NCI-H526 (cell line): ENCODE results near the gene SERPINB10.
"Not testable (repeated sequence)": the region's sequence is repeated elsewhere in the genome, so short reads cannot be mapped to it uniquely, and the experiment has no call there.

Experiments used
- DNase-seq, 2 experiments: peaks; one replicate each; lab custom pipeline; 2025; lab: John Stamatoyannopoulos, UW

SERPINB10 gene

DNA sequence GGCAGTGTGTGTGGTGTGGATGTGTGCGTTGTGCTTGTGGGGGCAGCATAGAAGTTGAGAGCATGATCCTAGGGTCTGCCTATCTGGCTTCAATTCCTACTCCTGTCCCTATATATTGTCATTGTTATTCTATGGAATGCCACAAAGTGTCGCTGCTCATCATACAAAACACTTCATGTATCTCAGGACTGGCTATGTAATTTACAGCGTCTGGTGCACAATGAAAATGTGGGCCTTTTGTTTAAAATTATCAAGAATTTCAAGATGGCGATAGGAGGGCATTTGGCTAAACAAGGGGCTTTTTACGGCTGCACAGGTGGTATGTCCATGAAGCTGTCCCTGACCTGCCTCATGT, 16.8 kb upstream of the SERPINB10 start:
- DNase-seq = peak; percentile 12 to 15

DNA sequence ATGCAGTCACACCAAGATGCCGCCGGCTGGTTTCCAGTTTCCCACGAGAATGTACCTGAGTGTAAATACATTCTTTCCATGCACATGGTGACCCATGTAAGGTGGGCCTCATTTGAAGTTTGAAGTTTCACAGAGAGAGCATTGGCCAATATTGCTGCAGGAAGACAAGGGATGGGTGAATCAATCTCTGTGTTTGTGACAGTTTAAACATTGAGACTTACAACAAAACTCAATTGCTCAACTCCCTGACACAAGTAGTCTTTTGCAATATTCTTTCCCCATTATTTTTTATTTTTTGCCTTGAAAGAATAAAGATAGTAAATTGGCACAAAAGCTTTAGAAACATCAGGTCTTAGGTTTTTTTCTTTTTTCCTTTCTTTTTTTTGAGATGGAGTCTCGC, 15.2 kb upstream of the SERPINB10 start:
- DNase-seq = no peak

DNA sequence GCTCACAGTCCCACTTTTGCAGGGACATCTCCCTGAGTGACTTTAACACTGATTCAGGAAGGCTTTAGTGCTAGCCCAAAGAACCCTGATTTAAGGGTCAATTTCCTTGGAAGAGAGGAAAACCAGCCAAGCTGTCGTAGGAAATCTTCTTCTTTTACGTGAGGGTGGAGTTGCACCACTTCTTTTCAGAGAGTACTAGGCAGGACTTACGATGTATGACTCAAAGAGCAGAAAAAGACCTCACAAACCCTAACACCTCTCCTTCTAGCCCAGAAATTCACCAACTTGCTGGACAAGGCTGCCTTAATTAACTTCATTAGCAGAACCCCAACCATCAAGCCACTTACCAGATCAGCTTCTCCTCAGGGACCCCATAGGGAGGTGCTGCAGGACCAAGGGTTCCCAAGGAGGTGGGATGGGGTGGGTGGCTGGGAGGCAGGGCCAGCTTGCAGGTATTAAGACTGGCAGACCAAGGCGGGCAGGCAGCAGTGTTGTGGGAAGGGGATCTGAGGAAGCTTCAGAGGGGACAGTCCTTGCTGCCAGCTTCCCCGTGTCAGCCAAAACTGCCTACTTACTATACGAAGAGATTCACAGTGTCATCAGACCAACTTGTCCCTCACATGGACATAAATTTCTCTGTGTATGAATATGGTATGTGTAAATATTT, 13.5 kb upstream of the SERPINB10 start:
- DNase-seq = no peak

DNA sequence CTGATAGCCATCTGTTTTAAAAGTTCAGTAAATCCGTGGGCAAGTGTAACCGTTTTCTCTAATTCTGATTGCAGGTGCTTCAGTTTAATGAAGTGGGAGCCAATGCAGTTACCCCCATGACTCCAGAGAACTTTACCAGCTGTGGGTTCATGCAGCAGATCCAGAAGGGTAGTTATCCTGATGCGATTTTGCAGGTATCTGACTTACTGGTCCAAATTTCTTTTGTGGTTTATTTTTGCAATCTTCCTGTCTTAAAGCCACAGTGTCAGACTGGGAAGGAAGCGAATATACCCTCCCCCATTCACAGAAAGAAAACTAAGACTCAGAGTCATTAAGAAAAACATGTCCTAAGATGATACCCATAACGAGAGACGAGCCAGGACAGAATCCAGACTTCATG, 12.6 kb upstream of the SERPINB10 start:
- DNase-seq = no peak

DNA sequence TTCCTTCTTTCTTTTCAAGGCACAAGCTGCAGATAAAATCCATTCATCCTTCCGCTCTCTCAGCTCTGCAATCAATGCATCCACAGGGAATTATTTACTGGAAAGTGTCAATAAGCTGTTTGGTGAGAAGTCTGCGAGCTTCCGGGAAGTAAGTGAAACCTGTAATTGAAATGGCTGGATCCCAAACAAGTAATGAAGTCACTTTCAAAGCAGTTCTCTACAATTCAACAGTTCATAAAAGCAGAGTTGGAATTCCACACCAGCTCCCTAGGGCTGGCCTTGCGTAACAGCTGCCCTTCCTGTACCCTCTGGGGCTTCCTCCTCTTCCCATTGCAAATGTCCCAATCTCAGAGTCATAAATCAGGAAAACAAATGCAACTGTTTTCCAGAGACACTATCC, 10.7 kb upstream of the SERPINB10 start:
- DNase-seq = no peak

DNA sequence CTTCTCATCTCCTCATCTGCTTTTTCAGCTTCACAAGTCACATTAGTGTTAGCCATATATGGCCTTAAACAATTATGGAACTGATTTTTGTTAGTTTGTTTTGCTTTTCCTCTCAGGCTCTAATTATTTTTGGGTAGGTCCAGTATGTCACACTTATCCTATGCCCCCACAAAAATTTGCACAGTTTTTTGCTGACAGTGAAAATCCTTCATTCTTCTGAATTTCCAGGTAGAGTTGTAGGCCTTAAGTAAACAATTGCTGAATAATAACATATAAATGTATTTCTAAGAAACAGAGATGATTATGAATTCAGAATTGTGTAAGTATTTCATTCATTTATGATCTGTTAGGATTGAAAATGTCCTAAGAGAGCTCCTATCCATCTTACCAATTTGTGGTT, 8.6 kb upstream of the SERPINB10 start:
- DNase-seq = no peak

DNA sequence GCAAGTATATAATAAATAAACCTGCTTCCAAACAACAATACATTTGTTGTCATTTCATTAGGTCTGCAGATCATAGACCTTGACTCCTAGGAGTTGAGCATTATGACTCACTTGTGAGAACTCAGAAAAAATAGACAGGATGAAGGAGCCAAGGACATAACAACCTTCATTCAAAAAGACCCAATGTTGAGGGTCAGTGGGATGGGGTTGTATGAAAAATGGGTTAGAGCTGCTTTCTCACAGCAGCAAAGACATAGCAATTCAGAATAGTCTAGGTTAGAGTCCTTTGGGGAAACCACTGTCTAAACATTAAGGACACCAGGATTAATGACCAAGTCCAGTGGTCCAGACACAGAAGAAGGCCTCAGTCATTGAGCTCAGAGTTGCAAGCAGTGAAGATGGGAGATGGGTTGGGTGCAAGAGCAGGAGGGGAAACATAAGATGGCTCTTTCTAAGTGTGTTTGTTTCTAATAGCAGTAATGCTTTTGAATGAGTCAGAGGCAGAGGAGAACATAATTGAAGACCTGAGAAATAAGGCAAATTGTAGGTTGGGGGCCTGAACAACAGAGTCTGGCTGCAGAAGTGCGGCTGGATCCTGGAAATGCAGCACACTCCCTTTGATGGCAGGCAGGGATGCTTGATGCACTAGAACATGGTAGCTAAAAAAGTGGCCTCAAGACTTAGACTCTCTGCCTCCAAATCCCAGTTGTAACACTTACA, 3.7 kb upstream of the SERPINB10 start:
- DNase-seq = no peak

DNA sequence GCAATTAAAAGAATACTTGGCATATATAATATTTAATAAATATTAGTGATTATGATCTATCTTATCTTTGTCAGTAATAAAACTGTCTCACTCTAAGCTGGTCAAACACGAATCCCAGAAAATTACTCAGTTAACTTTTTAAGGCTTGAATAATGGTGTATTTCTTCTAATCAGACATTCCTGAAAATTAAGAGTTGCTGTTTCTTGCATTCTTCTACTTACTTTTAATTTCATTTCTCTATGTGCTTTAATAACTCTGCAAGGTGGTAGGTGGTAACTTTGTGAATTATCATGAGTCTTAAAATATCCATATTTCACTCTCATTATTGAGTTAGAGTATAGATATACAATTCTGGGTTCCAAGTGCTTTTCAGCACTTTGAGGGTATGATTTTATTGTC, 3.1 kb upstream of the SERPINB10 start:
- no peak for DNase-seq

DNA sequence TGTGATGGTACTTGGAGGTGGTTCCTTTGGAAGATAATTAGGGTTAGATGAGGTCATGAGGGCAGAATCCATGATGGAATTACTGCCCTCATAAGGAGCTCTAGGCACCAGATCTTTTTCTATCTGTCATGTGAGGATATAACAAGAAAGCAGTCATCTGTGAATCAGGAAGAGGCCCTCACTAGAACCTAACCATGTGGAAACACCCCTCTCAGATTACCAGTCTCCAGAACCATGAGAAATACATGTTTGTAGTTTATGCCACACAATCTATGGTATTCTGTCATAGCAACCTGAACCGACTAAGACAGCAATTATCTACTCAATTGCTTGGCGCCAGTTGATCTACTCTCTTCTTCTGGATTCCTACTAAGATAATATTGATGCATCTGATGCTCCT, 2.4 kb upstream of the SERPINB10 start:
- DNase-seq = no peak

DNA sequence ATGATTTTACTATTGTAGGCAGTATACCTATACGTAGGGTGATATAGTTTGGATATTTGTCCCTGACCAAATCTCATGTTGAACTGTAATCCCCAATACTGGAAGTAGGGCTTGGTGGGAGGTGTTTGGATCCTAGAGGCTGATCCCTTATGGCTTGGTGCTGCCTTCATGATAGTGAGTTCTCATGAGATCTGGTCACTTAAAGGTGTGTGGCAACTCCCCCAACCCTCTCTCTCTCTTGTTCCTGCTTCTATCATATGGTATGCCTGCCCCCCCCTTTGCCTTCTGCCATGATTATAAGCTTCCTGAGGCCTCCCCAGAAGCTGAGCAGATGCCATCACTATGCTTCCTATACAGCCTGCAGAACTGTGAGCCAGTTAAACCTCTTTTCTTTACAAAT, 1.7 kb upstream of the SERPINB10 start:
- no peak for DNase-seq

DNA sequence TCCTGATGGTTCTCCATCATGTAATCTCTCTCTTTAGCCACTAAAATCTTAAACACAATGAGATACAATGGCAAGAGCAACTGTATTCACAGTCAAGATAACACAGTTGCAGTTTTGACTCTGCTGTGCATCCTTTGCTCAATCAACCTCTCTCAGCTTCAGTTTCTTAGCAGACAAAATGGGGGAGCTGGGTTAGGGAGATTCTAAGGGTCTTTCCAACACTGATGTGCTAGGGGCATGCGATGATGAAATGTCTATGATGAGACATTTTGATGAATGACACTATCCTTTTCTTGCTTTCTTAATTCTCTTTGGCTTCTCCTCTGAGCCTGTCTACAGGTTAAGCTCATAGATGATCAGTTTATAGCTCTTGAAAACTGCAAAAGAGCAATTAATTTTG, 1.1 kb downstream of the SERPINB10 start:
- no peak for DNase-seq

DNA sequence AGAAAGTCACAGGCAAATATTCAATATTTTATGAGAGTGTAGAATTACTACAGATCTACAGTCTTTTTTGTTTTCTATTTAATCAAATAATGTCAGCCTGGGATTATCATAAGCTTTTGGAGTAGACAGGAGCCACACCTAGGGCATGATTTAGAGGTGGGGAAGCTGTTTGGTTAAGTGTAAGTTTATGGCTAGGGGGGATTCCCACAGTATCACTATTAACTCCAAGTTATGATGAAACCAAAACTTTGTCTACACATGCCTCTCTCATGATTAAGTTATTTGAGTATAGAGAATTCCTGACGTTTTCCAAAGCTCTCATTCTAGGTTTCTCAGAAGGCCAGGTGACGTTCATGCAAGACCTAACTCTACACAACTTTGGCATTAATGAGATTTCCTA, 2.1 kb downstream of the SERPINB10 start:
- DNase-seq = no peak

DNA sequence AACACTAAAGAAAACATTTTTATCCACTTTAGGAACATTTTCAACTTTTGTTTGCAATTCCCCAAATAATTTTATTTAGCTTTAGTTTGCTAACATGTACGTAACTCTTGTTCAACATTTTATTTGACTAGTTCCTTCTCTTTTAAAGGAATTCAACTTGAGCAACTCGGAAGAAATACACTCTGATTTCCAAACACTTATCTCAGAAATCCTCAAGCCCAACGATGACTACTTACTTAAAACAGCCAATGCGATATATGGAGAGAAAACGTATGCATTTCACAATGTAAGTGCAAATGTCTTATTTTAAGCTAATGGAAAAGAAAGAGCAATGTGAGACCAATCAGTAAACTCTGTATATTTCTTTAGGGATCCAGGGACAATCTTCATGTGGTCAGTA, 10.1 kb downstream of the SERPINB10 start:
- no peak for DNase-seq

DNA sequence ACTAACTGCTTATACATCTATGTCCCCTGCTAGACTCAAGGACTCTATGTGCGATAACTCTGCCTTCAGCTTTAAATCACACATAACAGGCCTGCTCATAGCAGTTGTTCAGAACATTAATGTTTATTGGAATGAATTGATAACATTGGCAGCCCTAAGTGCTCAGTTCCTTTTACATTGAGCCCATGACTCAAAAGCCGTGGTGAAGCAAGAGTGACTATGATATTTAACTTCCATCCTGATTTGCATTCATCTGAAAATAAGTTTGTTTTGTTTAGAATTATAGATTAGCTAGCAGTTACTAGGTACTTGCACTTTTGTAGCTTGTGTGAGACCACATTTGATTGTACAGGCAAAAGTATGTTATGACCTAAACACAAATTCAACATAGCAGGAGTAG, 14.3 kb downstream of the SERPINB10 start:
- DNase-seq = no peak

DNA sequence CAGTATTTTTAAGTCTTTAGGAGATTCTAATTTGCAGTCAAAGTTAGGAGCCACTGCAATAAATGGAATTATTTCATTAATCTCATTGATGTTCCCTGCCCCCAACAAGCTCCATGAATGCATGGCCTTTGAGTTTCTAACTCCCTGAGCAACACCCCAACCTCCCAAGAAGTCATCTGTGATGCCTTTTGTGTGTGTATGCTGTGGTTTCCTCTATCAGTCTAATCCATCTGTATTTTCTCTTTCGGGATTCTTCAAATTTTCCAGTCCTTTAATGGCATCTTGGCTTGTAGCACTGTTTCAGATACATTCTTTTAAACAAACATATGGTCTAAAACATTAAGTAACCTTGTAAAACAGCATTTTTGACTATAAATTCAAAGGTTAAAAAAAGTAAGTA, 16.8 kb downstream of the SERPINB10 start:
- no peak for DNase-seq

DNA sequence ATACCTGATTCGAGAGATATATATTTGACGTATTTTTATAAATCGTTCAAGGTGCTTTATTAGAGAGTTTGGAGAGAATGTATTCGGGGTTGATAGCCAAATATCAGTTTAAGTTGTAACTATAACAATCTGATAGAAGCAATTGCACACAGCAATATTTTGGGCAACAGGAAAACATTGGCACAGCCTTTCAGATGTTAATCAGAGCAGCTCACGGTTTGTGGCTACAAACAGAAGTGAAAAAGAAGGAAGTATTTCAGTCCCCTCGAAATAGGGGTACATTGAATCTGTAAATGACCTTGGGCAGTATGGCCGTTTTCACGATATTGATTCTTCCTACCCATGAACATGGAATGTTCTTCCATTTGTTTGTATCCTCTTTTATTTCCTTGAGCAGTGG, 20.6 kb downstream of the SERPINB10 start:
- DNase-seq = no peak

DNA sequence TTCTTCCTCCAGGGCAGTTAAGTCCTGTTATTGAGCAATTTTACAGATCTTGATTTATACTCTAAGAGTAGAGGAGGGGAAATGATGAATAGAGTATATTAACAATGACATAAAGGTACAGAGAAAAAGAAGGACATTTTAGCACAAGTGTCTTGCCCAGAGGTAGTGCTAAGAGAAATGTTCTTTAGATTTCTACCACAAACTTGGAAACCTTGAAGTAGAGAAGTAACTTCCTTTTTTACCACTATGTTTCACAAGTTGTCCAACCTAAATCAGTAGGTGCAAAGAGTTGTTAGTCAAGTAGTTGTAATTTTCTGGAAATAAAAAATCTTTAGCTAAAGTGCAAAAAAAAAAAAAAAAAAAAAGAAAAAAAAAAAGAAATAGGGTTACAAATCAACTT, 21.6 kb downstream of the SERPINB10 start:
- DNase-seq = not testable (repeated sequence)

DNA sequence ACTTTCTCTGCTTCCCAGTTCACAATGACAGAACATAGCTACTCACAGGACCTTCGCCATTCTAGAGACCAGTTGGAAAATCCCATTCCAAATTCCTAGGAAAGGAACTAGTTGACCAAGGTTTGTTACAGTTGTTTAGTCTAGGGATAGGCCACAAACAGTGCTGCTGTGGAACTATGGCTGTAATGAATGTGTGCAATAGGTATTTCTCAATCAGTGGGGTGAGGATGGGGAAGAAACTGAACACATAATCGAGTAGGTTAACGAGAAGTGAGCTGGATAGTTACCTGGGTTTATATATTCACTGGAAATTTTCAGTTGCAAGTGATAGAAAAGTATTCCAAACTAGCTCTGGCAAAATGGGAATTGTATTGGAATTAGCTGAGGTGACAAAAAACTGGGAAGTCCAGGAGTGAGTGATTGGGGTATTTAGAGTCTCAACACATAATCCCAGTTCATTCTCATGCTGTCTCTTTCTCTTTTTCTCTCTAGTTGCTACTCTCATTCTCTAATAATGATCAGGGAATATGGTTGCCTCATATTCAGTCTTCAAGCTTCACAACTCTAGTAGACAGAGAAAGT, 23.1 kb downstream of the SERPINB10 start:
- DNase-seq = no peak

DNA sequence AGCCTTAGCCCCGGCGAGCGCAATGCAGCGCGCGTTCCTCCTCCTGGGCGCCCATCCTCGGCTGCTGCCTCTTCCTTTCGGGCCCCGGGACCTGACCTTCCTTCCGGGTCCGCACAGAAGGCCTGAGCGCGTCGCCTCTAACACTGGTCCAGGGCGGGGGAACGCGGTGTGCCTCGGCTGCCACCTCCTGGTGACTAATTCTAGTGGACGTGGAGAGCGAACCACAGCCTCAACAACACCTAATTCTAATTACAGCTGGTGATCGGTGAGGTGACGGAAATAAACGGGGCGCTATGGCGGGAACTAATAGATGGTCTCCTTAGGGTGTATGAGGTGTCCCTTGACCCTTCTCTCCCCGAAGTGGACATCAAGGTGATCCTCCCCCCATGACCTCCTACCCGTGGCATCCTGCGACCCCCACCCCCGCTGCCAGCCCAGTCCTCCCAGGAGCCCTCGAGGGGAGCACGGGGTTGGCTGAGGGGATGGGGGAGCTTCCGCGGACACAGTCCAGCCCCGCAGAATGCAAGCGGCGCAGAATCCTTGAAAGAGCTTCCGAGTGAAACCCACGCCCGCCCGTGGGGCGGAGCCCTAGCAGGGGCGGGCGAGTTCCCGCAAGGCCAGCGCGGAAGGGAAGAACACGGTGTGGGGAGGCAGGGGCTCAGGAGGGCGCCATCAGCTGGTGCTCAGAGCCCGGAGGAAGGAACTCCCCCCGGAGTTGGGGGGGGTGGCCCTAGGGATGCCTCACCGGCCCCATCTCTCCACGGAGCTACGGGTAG, 28.6 kb downstream of the SERPINB10 start:
- DNase-seq = peak; percentile 29 to 76

DNA sequence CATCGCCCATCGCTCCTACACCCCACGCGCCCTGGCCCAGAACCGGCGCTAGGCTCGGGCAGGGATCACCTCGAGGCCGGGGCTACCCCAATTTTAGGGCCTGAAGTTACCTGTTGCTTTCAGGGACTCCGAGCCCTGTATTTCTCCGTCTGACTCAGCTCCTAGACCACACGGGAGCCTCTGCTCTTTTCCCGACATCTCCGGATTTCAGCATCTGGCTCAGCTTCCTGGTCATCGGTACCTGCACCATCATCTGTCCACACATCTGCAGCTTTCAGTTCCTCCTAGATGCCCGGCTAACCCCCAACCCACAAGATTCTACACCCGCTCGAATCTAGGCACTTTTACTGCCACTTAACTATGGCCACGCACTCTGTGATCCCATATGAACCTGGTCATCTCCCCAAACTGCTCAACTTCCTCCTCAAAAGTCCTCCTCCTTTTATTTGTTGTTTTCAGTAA, 29.2 kb downstream of the SERPINB10 start:
- DNase-seq = no peak

DNA sequence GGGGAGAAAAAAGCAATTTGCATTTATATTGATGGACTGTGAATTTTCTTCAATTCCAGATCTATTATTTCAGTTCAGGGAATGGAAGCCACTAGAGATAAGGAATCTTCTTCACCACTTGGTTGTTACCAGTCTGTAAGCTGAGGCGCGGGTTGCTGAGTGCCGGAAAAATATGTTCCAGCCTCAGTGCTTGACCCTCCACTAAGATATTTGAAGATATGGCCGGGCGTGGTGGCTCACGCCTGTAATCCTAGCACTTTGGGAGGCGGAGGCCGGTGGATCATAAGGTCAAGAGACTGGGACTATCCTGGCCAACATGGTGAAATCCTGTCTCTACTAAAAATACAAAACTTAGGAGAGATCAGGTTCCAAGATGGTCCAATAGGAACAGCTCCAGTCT, 32.2 kb downstream of the SERPINB10 start:
- DNase-seq = no peak

DNA sequence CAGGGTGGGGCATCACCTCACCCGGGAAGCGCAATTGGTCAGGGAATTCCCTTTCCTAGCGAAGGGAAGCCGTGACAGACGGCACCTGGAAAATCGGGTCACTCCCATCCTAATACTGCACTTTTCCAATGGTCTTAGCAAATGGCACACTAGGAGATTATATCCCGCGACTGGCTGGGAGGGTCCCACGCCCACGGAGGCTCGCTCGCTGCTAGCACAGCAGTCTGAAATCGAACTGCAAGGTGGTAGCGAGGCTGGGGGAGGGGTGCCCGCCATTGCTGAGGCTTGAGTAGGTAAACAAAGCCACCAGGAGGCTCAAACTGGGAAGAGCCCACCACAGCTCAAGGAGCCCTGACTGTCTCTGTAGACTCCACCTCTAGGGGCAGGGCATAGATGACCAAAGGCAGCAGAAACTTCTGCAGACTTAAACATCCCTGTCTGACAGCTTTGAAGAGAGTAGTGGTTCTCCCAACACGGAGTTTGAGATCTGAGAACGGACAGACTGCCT, 32.8 kb downstream of the SERPINB10 start:
- DNase-seq = not testable (repeated sequence)
